ENCODE results near the gene TNXB. TPM values are rescaled to one million over a fixed set of nuclear protein-coding genes. Genes with fewer than 3 reads are reported as not detected.
A peak's percentile ranks its signal among the peaks of the same experiment; 100 is the strongest.

The TNXB gene
- total and polyA plus RNA-seq, 2 donors (not counting 1 experiment from before 2014, with no cell fraction given): 8.1 to 63.9 TPM

- H3K4me2 ChIP-seq (ENCODE audit: extremely low read depth, insufficient read depth, low read length): no peak overlapping the region
- H4K20me1 ChIP-seq (ENCODE audit: control insufficient read depth, extremely low read depth, insufficient read depth, low read length): no peaks in the 10 kb centered on the region
- H3K9ac ChIP-seq (ENCODE audit: insufficient read depth, low read length): no peak overlapping the region
- no peaks in the 10 kb centered on the region for H3K79me2 ChIP-seq (ENCODE audit: control insufficient read depth, insufficient read depth, low read length)
- no peak overlapping the region for H3K4me3 ChIP-seq (replicated peaks in 1 of 4; ENCODE audit: control extremely low read depth in 1 of 4, insufficient read depth in 1 of 4, low read depth in 3 of 4, low read length in 4 of 4)
- no peaks in the 10 kb centered on the region for H3K27me3 ChIP-seq (ENCODE audit: control insufficient read depth, insufficient read depth, low read length)
- no peak overlapping the region for H2AFZ ChIP-seq (ENCODE audit: low read length)
- no peak overlapping the region for H3K27ac ChIP-seq (ENCODE audit: insufficient read depth, low read length)
- TF ChIP-seq CTCF (conservative IDR thresholded peaks at IDR 0.05 in 1 of 2, IDR thresholded peaks at IDR 0.05 in 1 of 2; ENCODE audit: low read depth in 1 of 2, low read length in 2 of 2): no peak
- TF ChIP-seq EZH2 (IDR thresholded peaks at IDR 0.05; ENCODE audit: low read length, missing control alignments): no peak
- no peaks in the 10 kb centered on the region for H3K9me3 ChIP-seq (ENCODE audit: control insufficient read depth, insufficient read depth, low read depth, low read length)
- no peaks in the 10 kb centered on the region for H3K36me3 ChIP-seq (ENCODE audit: control insufficient read depth, insufficient read depth, low read length)
- H3K4me1 ChIP-seq (ENCODE audit: control insufficient read depth, extremely low read depth, insufficient read depth, low read length): no peaks in the 10 kb centered on the region
- DNase-seq (ENCODE audit: low read depth in 2 of 2): no peak
Observed at GRCh38 chr6:32064706-32065105, 44.4 kb downstream of the TNXB start.

DNA sequence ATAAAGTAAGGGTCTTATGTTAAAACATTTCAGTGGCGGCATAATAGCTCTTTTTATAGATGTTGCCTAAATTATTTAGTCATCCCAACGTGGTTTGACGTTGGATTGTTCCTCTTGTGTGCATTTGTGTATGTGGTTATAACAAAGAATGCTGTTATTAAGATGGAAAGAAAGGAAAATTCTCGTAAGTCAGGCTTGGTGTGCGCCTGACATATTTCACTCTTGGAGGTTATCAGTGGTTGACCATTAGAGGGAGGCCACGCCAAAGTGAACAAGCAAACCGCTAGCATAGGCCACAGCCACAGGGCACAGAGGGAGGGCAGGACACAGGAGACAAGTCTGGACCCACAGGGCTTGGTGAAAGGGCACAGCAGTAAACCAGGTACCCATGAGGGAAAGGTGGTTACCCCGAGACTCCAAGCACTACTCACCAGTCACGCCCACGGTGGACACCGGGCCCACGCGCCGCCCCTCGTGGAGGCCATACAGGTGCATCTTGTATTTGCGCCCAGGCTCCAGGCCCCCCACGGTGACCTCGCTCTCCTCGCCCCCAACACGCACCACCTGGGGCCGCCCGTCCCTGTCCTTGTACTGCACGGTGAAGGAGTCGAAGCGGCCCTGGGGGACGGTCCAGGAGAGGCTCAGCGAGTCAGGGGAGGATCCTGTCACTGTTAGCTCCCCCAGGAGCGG lies 48.0 kb downstream of the TNXB start:
- Histone ChIP-seq H3K4me3 (replicated peaks in 1 of 4; ENCODE audit: control extremely low read depth in 1 of 4, insufficient read depth in 1 of 4, low read depth in 3 of 4, low read length in 4 of 4) (no peak overlapping the region), H2AFZ (ENCODE audit: low read length) (no peak overlapping the region), H3K79me2 (ENCODE audit: control insufficient read depth, insufficient read depth, low read length) (no peaks in the 10 kb centered on the region), H3K36me3 (ENCODE audit: control insufficient read depth, insufficient read depth, low read length) (no peaks in the 10 kb centered on the region), H4K20me1 (ENCODE audit: control insufficient read depth, extremely low read depth, insufficient read depth, low read length) (no peaks in the 10 kb centered on the region), H3K9me3 (ENCODE audit: control insufficient read depth, insufficient read depth, low read depth, low read length) (no peaks in the 10 kb centered on the region), H3K4me1 (ENCODE audit: control insufficient read depth, extremely low read depth, insufficient read depth, low read length) (no peaks in the 10 kb centered on the region), H3K27me3 (ENCODE audit: control insufficient read depth, insufficient read depth, low read length) (no peaks in the 10 kb centered on the region), H3K4me2 (ENCODE audit: extremely low read depth, insufficient read depth, low read length) (no peak overlapping the region), H3K27ac (ENCODE audit: insufficient read depth, low read length) (no peak overlapping the region), H3K9ac (ENCODE audit: insufficient read depth, low read length) (no peak overlapping the region)
- TF ChIP-seq EZH2 (IDR thresholded peaks at IDR 0.05; ENCODE audit: low read length, missing control alignments): no peak
- TF ChIP-seq CTCF (conservative IDR thresholded peaks at IDR 0.05 in 1 of 2, IDR thresholded peaks at IDR 0.05 in 1 of 2; ENCODE audit: low read depth in 1 of 2, low read length in 2 of 2): no peak
- no peak for DNase-seq (ENCODE audit: low read depth in 2 of 2)

- Histone ChIP-seq H3K79me2 (ENCODE audit: control insufficient read depth, insufficient read depth, low read length) (no peaks in the 10 kb centered on the region), H3K36me3 (ENCODE audit: control insufficient read depth, insufficient read depth, low read length) (peaks cover 2% of the 10 kb centered on the region), H2AFZ (ENCODE audit: low read length) (no peak overlapping the region), H4K20me1 (ENCODE audit: control insufficient read depth, extremely low read depth, insufficient read depth, low read length) (no peaks in the 10 kb centered on the region), H3K27ac (ENCODE audit: insufficient read depth, low read length) (no peak overlapping the region), H3K9ac (ENCODE audit: insufficient read depth, low read length) (no peak overlapping the region), H3K9me3 (ENCODE audit: control insufficient read depth, insufficient read depth, low read depth, low read length) (no peaks in the 10 kb centered on the region), H3K4me3 (replicated peaks in 1 of 4; ENCODE audit: control extremely low read depth in 1 of 4, insufficient read depth in 1 of 4, low read depth in 3 of 4, low read length in 4 of 4) (no peak overlapping the region), H3K27me3 (ENCODE audit: control insufficient read depth, insufficient read depth, low read length) (peaks cover 3% of the 10 kb centered on the region), H3K4me1 (ENCODE audit: control insufficient read depth, extremely low read depth, insufficient read depth, low read length) (no peaks in the 10 kb centered on the region), H3K4me2 (ENCODE audit: extremely low read depth, insufficient read depth, low read length) (no peak overlapping the region)
- DNase-seq (ENCODE audit: low read depth in 2 of 2): peak in 1 of 2 donors; percentile 54
- no peak for TF ChIP-seq CTCF (conservative IDR thresholded peaks at IDR 0.05 in 1 of 2, IDR thresholded peaks at IDR 0.05 in 1 of 2; ENCODE audit: low read depth in 1 of 2, low read length in 2 of 2)
- no peak for TF ChIP-seq EZH2 (IDR thresholded peaks at IDR 0.05; ENCODE audit: low read length, missing control alignments)
Observed at GRCh38 chr6:32058511-32058963, 50.6 kb downstream of the TNXB start.
